NCI-H2171 (cell line): ENCODE data around the gene MYO7B.

Source experiments
- DNase-seq: peaks from one replicate; lab custom pipeline; 2025; lab: John Stamatoyannopoulos, UW

MYO7B gene

DNA sequence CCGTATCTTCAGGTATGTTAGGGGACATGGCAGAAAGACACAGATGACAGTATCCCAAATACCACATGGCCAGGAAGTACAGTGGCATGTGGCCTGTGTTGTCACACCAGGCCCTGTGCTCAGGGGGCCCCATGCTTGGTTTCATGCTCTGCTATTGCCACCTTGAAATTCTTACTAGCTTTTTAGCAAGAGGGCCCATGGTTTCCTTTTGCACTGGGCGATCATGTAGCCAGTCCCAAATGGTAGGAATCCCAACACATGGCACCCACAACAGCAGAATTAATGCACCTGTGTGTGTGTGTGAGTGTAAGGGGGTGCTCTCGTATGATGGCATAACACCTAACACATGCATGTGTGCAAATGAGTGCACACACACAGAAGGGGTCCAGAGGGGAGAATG, 39.2 kb downstream of the MYO7B start:
- no peak for DNase-seq

DNA sequence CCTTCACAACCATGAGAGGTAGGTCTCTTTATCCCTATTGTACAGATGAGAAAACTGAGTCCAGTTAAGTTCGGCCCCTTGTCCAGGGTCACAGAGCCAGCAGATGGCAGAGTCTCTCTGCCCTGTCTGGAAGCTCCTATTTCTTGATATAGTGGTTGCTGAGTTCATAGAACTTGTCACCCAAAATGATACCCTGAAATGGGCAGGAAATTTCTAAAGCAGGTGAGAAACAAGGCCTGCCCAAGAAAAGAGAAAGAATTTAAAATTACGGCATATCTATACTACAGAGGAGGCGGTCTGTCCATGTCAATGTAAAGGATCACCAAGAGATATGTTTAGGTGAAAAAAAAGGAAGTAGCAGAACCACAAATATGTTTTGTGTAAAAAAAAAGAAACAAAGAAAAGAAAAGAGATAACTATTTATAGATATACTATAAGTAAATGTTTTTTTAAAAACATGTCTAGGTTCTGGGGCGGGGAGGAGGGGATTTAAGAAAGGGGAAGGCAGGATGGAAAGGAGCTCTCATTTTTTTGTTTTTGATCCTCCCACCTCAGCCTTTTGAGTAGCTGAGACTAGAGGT, 39.8 kb downstream of the MYO7B start:
- DNase-seq, result no peak

GRCh38 chr2:127575941-127576432, 40.5 kb downstream of the MYO7B start:
- DNase-seq, result no peak

GRCh38 chr2:127576433-127577207, 41.1 kb downstream of the MYO7B start:
- DNase-seq, result no peak

DNA sequence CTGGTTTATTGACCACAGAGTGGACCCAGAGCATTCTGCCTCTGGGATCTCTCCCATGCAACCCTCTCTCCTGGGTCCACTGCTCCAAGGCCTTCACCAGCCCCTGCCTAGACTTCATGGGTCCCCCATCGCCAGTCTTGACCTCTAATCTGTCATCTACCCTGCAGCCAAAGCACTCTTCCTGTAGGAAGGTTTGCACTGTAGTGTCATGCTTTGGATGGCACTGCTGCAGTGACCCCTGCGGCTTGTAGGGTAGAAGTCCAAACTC, 41.7 kb downstream of the MYO7B start:
- no peak for DNase-seq

- DNase-seq, result no peak
These were observed 42.0 kb downstream of the MYO7B start for GRCh38 chr2:127577503-127577902.

DNA sequence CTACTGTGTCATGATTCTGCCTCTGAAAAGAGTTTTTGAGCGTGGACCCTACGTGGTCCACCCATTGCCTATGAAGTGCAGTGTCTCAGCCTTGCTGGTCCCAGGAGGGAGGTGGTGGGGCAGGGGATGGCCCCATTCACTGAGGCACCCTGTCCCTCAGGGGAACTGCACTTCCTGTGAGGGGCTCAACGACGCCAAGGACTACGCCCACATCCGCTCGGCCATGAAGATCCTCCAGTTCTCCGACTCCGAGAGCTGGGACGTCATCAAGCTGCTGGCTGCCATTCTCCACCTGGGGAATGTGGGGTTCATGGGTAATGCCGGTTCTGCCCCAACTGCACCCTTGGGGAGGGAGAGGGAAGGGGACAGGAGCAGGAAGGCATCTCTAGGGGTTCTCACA, 42.5 kb downstream of the MYO7B start:
- no peak for DNase-seq

GRCh38 chr2:127578411-127578810, 42.9 kb downstream of the MYO7B start:
- no peak for DNase-seq

- DNase-seq, result no peak
These were observed 43.7 kb downstream of the MYO7B start for GRCh38 chr2:127579231-127579630.

DNA sequence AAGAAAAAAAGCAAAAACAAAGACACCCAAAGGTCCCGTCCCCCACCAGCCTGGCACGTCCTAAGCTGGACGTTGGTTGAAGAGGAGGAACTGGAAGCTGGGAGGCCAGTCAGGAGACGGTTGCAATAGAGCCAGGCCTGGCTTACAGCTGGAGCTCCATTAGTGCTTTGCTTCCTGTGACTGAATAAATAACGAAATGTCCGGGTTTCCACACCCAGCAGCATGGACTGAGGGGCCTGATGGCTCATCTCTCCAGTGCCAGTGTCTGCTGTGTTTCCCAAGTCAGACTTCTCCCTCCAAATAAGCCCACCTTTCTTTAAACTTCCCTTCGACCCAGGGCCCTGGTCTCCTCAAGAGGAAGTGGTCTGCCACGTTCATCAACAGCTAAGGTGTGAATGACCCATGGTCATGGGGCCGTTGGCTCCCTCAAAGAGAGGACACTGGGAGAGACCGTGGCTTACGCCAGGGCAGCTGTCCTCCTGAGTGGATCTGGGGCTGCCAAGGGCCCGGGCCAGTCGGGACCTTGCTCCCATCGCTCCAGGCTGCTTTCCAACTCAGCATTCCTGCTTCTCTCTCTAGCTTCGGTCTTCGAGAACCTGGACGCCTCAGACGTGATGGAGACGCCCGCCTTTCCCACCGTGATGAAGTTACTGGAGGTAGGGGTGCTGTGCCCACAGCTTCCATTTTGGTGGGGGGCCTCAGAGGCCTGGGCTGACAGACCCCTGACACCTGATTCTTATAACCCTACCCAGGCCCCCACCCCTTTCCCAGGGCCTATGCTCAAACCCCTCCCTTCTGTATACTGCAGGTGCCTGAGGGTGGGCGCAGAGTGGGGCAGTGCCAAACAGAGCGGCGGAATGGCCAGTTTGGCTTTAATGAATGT, 44.9 kb downstream of the MYO7B start:
- DNase-seq, result no peak

GRCh38 chr2:127581050-127581345, 45.5 kb downstream of the MYO7B start:
- no peak for DNase-seq

- DNase-seq, result no peak
These were observed 46.3 kb downstream of the MYO7B start for GRCh38 chr2:127581516-127582490.

GRCh38 chr2:127582863-127583861, 47.7 kb downstream of the MYO7B start:
- no peak for DNase-seq

- DNase-seq, result no peak
These were observed 48.6 kb downstream of the MYO7B start for GRCh38 chr2:127584047-127584446.

DNA sequence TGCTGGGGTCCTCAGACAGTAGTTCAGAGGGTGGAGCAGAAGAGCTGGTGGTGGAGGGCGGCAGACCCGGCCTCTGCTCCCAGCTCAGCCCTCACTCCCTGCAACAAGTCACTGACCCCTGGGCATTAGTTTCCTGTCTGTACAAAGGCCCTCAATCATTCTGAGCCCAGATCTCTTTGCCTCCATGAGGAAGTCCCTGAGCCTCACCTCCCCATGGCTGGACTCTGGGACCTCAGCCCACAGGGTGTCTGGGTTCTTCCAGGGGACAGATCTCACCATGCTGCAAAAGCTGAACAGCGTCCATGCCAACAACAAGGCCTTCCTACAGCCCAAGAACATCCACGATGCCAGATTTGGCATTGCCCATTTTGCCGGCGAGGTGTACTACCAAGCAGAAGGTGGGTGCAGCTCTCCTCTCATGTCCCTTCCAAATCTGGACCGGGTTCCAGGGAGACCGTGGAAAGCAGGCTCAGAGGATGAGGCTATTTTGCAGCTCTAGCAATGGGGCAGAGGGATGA, 49.1 kb downstream of the MYO7B start:
- DNase-seq, result no peak

DNA sequence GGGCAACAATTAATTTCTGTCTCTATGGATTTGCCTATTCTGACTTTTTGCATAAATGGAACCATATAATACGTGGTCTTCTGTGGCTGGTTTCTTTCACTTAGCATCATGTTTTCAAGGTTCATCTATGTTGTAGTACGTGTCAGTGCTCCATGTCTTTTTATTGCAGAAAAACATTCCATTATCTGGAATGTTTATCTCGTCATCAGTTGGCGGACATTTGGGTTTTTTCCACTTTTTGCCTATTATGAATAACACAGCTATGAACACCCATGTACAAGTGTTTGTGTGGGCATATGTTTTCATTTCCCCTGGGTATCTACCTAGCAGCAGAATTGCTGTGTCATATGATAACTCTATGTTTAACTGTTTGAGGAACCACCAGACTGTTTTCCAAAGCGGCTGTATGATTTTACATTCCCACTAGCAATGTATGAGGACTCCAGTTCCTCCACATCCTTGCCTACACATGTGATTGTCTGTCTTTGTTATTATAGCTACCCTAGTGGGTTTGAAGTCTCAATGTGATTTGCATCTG, 49.9 kb downstream of the MYO7B start:
- DNase-seq, result no peak

DNA sequence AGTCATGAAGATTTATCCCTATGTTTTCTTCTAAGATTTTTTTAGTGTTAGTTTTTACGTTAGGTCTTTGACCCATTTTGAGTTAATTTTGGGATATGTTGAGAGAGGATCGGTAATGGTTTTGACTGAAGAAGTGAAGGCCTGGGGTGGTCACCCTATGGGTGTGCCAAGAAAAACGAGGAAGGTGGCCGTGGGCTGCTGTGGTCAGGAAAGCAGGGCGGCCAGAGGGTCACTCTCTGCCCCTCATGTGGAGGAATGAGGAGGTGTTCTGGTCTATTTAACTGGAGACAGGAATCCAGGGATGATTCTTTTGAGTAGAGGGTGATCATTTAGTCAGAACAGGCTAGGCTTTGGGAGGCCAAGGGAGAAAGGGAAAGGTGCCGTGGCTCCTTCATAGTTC, 50.7 kb downstream of the MYO7B start:
- no peak for DNase-seq

DNA sequence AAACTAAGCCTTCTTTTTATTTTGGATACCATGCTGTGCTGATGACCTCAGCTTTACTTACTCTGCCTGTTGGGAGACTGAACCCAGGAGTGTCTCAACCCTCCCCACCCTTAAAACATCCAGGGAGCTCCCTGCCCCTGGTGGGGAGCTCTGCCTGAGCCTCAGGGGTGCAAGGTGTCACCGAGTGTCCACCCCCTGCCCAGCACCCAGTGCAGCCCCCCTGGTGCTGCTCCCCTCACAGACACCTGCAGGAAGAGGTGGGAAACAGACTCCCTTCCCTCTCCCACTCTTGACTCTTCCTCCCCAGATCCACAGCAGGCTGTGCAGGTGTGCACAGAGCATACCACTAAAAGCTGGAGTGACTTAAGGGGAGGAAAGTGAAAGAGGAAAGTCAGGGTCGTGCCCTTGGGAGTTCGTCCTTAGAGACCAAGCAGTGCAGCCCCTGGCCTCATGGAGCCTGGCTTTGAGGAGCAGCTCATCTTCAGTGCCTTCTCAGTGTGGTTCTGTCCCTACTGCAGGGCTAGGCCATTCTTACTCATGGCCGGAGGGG, 51.3 kb downstream of the MYO7B start:
- DNase-seq, result no peak

DNA sequence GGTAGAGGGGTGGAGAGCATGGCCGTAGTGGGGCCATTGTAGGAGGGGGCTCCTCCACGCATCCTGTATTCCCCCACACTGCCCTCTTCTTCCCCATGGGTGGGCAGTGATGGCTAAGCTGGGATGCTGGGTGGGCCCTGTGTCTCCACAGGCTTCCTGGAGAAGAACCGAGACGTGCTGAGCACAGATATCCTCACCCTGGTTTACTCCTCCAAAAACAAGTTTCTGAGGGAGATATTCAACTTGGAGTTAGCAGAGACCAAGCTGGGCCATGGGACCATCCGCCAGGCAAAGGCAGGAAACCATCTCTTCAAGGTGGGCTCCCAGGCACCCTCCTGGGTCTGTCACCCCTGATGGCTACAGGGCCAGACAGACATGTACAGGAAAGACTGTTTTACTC, 52.8 kb downstream of the MYO7B start:
- no peak for DNase-seq

- DNase-seq, result no peak
These were observed 53.9 kb downstream of the MYO7B start for GRCh38 chr2:127589358-127589757.
